Adrenal gland (tissue), 5 donors: ENCODE data around the gene FEM1B.

Experiments used
- POLR2A ChIP-seq, 2 donors: fragments of 450-650 bp; IDR thresholded peaks; one replicate each; pipeline ENCODE4 v1.6.1; 2017; ENCODE audit warnings: antibody characterized with exemption in 2 of 2, mild to moderate bottlenecking in 2 of 2, moderate library complexity in 1 of 2
- TF ChIP-seq, protein P1 (sequence below), 6 experiments: fragments of 450-650 bp in 4 of 6; fragments of 200-600 bp in 2 of 6; sonication (generic) in 1 of 6; IDR thresholded peaks; 1 replicate in 5 of 6; 2 replicates in 1 of 6; pipeline versions ENCODE4 v1.5.1 to v1.8.0; 2016 to 2021; ENCODE audit warnings: antibody characterized with exemption in 6 of 6, mild to moderate bottlenecking in 2 of 6, moderate library complexity in 1 of 6
- donor health status: DM: no; HTN: no; CAD: no.

GRCh38 chr15:68284616-68285258, 7.2 kb downstream of the FEM1B start:
- TF ChIP-seq, protein P1, sequence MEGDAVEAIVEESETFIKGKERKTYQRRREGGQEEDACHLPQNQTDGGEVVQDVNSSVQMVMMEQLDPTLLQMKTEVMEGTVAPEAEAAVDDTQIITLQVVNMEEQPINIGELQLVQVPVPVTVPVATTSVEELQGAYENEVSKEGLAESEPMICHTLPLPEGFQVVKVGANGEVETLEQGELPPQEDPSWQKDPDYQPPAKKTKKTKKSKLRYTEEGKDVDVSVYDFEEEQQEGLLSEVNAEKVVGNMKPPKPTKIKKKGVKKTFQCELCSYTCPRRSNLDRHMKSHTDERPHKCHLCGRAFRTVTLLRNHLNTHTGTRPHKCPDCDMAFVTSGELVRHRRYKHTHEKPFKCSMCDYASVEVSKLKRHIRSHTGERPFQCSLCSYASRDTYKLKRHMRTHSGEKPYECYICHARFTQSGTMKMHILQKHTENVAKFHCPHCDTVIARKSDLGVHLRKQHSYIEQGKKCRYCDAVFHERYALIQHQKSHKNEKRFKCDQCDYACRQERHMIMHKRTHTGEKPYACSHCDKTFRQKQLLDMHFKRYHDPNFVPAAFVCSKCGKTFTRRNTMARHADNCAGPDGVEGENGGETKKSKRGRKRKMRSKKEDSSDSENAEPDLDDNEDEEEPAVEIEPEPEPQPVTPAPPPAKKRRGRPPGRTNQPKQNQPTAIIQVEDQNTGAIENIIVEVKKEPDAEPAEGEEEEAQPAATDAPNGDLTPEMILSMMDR (IDR thresholded peaks at IDR 0.05): no peak
- no peak for TF ChIP-seq POLR2A (IDR thresholded peaks at IDR 0.05)
